ENCODE measurements around the gene CAPN8.

- no peak for TF ChIP-seq CTCF (IDR thresholded peaks at IDR 0.05)
- no peak for TF ChIP-seq POLR2A (IDR thresholded peaks at IDR 0.05)
Measured at GRCh38 chr1:223652436-223652941, 13.0 kb downstream of the CAPN8 start.

All from right lobe of liver (tissue), 4 donors.